Vagina (tissue), 2 donors: Measurements from ENCODE around the gene WRAP53.

ENCODE experiments used
- POLR2AphosphoS5 ChIP-seq, 2 donors: sonication (generic); formaldehyde crosslinking; IDR thresholded peaks; one replicate each; pipeline ENCODE4 v1.9.0; 2017; ENCODE audit warnings: antibody characterized with exemption in 2 of 2, mild to moderate bottlenecking in 2 of 2, low read depth in 1 of 2; ENCODE audit not compliant: insufficient read depth in 1 of 2
- TF ChIP-seq, protein P1 (sequence below), 3 experiments: fragments of 450-650 bp in 2 of 3; fragments of 200-600 bp in 1 of 3; sonication (generic) in 1 of 3; IDR thresholded peaks; one replicate each; pipeline ENCODE4 v1.5.1; 2017 to 2019; ENCODE audit warnings: antibody characterized with exemption in 3 of 3, mild to moderate bottlenecking in 2 of 3, moderate library complexity in 2 of 3

DNA sequence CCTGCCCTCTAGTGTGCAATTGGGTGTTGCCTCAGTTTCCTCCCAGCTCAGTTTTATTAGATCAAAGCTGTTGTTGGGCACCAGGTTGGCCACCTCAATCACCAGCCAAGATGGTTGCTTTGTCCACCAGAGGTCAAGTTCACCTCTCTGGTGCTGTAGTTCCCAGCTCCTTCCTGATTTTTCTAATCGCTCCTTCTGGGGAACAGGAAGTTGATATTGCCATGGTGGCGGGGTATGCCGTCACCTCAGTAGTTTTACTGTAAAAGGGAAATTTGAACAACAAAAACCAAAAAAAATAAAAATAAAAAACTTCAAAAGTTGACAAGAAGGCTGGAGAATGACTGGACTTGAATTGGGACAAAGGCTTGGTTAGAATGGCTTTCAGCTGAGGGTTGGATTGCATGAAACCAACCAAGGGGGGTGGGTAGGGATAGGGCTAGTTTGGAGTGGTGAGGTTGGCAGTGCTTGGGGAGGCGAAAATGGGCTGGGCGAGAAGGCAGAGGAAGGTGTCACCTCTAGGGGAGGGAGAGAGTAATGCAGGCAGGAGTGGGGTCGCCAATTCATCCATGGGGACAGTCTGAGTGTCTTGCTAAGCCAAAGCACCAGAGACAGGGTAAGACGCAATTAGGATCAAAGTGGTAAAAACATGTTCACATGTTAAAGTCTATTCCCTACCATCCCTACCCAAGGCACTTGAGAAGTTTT lies 22.9 kb downstream of the WRAP53 start:
- TF ChIP-seq, protein P1, sequence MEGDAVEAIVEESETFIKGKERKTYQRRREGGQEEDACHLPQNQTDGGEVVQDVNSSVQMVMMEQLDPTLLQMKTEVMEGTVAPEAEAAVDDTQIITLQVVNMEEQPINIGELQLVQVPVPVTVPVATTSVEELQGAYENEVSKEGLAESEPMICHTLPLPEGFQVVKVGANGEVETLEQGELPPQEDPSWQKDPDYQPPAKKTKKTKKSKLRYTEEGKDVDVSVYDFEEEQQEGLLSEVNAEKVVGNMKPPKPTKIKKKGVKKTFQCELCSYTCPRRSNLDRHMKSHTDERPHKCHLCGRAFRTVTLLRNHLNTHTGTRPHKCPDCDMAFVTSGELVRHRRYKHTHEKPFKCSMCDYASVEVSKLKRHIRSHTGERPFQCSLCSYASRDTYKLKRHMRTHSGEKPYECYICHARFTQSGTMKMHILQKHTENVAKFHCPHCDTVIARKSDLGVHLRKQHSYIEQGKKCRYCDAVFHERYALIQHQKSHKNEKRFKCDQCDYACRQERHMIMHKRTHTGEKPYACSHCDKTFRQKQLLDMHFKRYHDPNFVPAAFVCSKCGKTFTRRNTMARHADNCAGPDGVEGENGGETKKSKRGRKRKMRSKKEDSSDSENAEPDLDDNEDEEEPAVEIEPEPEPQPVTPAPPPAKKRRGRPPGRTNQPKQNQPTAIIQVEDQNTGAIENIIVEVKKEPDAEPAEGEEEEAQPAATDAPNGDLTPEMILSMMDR (IDR thresholded peaks at IDR 0.05) = no peak
- no peak for TF ChIP-seq POLR2AphosphoS5 (IDR thresholded peaks at IDR 0.05; ENCODE audit: insufficient read depth in 1 of 2, low read depth in 1 of 2)
